CD4-positive, alpha-beta T cell treated with Interferon gamma for 1 hour (primary cell): ENCODE results near the gene DVL2.

Source experiments
- DNase-seq: peaks from one replicate; pipeline ENCODE4 v3.0.0-alpha.2; 2020

Gene DVL2

DNA sequence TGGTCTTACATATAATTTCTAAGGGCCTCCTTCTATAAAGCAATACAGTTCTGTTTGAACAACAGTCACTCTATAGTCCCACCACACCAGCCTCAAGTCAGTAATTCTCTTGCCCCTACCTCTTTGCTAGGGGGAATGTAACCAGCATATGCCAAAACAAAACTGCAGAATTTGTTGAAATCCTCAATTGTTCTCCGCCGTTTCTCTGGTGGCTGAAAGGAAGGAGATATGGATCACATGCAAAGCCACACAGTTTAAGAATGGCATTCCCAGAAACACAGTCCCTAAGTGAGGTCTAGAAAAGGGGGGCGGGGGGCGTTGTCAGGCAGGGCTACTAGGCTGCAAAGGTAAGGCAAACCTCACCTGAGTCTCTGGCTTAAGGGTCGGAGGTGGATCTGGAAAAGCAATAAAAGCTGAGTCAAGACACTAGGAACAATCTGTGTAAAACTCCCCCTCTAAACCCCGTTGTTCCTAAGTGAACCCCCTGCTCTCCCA is 3.0 kb upstream of the DVL2 start:
- DNase-seq: no peak

DNA sequence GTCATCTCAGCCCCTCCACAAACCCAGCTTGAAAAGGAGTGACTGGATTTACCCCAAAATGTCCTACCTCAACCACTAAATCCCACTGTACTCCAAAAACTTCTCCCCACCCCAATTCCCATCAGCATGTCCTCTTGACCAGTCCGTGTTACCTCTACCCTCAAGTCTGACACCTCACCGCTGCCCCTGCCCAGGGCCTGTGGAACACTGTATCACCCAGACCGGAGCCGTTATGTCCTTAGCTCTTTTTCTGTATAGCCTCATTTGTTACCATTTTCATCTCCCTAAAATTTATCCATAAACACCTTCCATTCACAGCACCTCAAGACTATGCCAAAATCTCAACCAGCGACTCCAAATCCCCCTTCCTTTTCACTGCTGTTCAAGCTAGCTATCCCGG is 2.5 kb upstream of the DVL2 start:
- no peak for DNase-seq

DNA sequence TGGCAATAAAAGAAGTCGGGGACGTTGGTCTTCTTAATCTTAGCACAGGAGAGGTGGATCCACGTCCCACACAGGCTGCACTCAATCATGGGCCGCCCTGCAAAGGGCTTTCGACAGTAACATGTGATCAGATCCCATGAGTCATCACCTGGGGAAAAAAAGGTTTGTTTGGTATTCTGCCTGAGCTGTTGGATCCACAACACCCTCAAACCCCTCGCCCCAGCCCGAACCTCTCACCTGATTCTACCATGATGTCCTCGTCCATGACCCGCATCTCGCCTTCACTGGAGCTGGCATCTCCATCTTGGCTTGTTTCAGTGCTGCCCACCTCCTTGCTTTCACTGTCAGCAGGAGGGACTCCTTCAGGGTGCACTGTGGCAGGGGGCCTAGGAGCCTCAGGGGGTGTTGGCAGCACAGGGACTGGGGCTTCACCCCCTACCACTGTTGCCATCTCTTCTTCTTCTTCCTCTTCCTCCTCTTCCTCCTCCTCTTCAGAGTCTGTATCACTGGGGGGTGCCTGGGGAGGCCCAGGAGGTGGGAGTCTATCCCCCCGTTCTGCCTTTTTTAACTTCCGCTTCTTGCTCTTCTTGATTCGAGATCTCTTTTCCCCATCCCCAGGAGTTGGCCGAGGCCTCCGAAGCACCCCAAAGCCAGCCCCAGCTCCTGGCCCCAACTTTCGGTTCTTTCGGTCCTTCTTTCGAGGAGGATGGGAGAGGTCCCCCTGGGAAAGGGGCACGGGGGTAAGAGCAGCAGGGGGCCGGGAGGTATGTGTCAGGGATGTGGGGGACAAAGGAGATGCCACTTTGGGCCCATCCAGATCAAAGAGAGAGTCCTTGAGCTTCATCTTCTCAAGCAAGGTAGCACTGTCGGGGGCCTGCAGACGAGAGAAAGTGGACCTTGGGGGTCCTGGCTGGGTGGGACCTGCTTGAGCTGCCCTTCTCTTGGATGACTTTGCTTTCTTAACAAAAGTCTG is 1.7 kb upstream of the DVL2 start:
- DNase-seq: no peak

DNA sequence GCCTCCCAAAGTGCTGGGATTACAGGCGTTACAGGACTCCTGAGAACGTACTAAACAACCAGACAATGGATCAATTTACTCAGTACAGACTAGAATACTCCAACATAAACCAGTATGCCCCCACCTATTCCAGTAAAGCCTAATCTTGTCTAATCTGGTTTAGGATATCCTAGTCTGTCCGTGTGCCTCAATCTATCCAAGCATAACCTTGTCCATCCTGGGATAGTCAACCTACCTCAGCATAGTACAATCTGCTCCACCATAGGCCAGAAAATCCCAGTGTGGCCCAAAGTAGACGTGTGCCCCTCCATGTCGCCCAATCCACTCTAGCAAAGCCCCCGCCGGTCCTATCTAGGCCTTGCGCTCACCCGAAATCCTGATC is 625 bp downstream of the DVL2 start:
- DNase-seq: no peak

DNA sequence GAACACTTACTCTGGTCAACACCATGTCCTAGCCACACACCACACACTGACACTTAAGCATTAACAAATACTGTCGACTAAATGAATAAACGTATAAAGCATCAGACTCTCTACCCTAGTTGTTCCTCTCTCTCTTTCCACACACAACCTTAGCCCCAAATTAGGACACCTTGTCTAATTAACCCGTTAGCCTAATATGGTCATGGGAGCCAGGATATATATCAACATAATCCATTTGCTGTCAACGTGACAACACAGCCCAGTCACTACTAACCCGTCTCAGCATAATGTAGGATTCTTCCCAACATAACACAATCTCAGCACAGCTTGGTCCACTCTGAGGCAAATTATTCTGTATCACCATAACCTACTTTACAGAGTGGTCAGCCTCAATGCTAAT is 2.2 kb downstream of the DVL2 start:
- DNase-seq: no peak

DNA sequence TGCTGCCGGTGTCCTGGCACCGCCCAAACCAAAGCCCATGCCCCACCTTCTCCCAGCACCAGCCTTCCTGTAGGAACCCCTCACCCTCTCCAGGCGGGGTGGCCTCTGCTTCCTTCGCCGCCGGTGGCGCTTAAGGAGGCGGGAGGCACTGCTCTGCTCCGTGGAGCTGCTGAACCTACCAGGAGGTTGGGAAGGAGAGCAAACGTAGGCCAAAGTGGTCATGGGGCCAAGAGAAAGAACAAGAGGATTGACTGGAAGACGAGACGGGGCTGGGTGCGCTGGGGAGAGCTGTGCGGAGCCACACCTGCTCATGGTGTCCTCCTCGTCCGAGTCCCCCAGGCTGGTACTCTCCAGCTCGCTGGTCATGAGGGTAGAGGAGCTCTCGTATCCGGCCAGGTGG is 4.8 kb downstream of the DVL2 start:
- no peak for DNase-seq

DNA sequence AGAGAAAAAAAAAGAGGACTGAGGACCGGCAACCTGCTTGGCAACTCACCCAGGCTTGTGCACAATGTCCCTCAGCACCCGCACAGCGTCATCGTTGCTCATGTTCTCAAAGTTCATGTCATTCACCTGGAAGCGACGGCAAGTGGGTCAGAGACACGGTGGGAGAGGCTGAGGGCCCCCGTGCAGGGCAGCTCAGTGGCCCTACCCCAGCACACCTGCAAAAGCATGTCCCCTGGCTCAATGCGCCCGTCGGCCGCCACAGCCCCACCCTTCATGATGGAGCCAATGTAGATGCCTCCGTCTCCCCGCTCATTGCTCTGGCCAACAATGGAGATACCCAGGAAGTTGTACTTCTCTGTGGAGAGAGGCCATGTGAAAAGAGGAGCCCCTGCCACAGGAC is 5.4 kb downstream of the DVL2 start:
- DNase-seq: no peak

DNA sequence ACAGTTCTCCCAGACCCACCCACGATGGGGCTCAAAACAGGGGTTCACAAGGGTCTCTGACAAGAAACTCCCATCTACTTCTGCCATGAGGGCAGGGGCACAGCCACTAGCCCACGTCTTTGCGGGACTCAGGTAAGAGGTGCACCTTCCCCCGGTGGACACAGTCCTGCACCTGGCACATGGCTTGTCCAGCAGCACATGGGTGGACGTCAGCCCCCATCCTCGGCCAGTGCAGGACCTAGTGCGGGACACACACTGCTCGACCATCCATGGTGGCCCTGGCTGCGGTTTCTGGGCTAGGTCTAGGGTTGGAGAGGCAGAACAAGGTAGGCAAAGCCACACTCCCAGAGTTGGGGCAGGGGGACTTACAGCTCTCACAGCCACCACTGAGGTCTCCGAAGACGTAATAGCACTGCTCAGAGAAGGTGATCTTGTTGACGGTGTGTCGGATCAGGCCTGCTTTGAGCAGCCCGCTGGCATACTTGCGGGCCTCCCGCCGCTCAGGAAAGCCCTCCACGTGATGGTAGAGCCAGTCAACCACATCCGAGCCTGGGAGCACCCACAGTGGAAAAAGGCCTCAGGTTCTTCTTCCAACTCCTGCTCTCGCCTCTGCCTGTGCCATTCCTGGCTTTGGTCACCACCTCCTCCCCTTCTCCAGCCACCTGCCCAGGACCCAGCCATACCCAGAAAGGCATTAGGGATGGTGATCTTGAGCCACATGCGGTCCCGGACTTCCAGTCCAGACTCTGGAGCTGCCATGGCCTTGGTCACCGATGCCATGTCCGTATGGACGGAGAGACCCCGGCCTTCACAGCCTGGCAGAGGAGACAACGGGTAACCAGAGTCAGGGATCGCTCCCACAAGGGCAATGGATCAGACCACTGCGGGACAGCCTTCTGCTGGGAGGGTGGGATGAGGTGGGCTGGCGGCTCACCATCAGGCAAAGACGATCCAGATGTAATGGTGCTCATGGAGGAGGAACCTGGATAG is 7.3 kb downstream of the DVL2 start:
- DNase-seq: no peak

DNA sequence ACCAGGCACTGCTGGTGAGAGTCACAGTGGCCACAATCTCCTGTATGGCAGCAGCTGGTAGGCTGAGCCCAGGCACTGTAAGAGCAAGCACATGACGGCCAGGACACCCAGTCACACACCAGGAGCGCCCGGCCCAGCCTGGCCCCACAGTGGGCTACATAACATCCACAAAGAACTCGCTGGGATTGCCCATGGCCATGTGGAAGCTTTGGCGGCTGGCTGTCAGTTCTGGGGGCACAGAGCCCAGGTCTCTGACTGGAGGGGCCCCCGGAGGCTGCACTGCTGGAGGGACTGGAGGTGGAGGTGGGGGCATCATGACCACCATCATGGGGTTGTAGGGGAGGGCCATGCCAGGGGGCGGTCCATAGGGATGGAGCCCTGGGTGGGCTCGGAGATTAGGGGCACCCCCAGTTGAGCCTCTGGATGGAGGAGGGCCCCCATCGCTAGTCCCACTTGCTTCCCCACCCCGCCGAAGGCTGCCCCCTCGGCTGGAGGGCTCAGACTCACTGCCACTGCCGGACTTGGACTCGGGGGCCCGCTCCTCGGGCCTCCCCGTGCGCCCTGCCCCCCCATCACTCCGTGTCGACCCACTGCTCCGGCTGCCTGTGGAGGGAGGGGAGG is 8.5 kb downstream of the DVL2 start:
- DNase-seq: no peak

DNA sequence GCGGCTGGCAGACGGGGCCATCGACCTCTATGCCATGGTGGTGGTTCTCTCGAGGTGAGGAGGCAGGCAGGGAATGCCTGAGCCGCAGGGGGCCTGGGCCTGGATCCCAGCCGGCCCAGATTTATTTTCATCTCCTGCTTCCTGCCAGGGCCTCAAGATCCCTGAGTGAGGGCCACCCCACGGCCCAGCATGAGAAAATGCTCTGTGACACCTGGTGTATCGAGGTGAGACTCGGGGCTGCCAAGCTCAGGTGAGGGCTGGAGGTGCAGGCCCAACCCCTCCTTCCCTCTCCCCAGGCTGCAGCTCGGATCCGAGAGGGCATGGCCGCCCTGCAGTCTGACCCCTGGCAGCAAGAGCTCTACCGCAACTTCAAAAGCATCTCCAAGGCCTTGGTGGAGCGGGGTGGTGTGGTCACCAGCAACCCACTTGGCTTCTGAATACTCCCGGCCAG is 9.6 kb downstream of the DVL2 start:
- no peak for DNase-seq

DNA sequence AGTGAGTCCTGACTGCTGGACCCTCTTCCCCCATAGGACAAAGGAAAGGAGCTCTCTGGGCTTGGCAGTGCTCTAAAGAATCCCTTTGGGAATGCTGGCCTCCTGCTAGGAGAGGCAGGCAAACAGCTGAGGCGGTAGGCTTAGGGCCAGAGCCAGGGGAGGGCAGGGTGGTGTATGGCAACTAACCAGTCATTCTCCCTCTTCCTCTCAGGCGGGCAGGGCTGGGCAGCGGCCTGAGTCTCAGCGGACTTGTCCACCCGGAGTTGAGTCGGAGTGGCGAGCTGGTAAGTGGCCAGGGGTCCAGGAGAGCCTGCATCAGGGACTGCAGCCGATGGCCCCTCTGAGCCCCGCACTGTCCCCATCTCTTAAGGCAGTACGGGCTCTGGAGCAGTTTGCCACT is 10.2 kb downstream of the DVL2 start:
- DNase-seq: no peak

DNA sequence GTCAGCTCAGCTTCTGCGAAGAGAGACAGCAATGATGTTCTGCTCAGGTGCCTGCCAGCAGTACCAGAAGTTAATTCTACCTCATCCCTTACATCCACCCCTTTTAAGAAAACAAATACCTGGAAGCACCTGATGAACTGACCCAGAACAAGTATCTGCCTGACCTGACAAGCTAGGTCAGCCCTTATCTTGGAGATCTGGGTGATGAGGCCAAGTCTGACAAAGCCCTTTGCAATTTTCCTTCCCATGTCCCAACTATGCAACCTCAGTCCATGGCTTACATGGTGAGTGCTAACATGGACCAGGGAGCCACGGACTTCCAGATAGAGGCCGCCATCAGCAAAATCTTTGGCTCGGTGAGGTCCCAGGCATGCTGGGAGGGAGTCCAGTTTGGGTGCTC is 10.9 kb downstream of the DVL2 start:
- no peak for DNase-seq

DNA sequence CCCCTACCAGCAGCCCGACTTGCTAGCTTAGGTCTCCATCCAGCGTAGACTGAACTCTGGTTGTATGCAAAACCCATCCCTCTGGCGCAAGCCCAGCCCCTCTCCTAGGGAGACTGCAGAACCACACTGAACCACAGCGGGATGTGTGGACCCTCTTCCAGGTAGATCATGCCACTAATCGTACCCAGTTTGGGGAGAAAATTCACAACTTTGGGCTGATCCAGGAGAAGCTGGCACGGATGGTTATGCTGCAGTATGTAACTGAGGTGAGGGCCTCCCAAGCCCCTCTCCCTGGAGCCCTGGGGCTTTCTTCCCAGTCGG is 11.4 kb downstream of the DVL2 start:
- no peak for DNase-seq

DNA sequence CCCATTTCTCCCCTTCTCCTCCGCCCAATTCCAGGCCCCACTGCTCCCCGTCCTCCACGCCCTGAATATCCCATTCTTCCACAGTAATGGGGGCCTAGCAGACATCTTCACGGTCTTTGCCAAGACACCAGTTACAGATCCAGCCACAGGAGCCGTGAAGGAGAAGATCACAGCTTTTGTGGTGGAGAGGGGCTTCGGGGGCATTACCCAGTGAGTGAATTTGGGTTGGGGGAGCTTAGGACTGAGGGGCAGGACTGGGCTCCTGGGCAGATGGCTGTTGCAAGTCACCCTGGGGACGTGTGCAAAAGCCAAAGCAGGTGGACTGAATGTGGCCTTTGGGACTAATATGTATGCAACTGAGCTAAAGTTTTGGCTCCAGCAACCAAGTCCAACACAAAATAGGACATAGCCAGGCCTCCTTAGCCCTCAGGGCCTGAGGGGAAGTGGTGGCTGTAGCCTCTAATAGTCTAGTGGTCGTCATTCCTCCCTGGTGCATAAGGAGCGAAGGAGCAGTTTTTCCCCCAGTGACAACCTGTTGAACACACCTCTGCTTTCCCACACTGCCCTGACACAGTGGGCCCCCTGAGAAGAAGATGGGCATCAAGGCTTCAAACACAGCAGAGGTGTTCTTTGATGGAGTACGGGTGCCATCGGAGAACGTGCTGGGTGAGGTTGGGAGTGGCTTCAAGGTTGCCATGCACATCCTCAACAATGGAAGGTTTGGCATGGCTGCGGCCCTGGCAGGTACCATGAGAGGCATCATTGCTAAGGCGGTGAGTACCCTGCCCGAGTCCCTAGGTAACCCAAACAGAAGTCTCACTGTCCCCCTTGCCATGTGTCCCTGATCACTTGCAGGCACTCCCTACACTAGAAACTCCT is 12.0 kb downstream of the DVL2 start:
- no peak for DNase-seq

DNA sequence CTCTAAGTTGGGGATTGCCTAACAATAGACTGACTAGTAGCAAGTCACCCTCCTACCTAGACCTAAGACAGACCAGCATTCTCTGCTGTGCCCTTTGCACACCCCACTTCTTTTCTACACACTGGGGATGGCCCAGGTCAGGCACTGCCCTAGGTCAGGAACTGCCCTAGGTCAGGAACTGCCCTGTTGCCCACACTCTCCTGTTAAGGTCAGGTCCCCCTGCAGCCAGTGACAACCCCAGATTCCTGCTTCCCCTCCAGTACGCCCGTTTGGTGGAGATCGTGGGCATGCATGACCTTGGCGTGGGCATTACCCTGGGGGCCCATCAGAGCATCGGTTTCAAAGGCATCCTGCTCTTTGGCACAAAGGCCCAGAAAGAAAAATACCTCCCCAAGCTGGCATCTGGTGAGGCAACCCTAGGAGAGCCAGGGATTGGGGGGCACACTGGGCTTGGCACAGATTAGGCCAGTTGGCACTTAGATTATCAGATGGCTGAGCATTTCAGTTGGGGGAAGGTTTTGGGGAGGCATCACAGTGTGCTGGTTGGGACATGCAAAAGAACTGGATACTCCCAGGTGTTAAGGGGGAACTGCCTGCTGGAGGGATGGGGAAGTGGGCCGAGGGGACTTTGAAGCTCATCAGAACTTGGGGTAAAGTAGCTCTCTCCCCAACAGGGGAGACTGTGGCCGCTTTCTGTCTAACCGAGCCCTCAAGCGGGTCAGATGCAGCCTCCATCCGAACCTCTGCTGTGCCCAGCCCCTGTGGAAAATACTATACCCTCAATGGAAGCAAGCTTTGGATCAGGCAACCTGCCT is 12.8 kb downstream of the DVL2 start:
- DNase-seq: no peak

DNA sequence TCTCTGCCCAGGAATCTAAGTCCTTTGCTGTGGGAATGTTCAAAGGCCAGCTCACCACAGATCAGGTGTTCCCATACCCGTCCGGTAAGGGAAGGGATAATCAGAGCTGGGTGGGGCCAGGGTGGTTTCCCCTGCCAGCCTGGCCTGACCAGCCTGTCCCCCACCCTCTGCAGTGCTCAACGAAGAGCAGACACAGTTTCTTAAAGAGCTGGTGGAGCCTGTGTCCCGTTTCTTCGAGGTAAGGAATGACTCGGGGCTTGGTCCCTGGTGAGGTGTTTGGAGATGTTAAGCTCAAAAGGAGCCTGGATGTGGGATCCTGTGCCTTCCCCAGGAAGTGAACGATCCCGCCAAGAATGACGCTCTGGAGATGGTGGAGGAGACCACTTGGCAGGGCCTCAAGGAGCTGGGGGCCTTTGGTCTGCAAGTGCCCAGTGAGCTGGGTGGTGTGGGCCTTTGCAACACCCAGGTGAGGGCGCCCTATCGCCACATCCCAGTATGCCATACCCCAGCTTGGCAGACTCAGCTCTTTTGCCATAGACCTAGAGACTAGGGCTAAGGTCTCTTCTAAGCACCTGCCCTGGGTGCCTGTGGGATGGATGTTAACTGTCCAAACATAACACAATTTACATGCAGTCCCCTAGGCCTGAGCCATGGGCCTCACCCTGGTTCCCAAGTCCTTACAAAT is 13.6 kb downstream of the DVL2 start:
- peak; percentile 67 for DNase-seq

DNA sequence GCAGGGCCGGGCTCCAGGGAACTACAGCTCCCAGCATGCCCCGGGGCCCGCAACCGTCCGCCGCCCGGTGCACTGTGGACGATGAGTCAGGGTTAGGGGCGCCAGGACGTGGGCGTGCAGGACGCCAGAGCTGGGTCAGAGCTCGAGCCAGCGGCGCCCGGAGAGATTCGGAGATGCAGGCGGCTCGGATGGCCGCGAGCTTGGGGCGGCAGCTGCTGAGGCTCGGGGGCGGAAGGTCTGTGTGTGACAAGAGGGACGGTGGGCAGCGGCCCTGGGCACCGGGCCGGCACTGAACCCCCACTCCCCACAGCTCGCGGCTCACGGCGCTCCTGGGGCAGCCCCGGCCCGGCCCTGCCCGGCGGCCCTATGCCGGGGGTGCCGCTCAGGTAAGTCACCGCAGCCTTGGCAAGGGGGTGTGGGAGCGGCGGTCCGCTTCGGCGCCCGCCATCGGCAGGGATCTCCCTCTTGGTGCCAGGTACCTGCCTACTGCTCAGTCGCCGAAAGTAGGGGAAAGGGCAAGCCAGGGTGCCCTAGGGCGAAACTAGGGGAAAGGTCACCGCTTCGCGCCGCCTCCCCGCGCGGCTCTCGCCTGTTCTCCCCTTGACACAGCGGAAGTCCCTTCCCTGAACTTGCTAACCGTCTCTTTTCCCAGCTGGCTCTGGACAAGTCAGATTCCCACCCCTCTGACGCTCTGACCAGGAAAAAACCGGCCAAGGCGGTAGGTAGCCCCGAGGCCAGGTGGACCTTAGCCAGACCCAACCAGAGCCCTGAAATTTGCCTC is 14.3 kb downstream of the DVL2 start, which contains the start of the genes ACADVL and DLG4:
TSS of gene ACADVL (plus strand) at position 127 of the 781 bp plus-strand sequence. CDS start at position 174, 47 bp downstream.
TSS of gene DLG4 (minus strand) at position 25 of the 781 bp plus-strand sequence.
- DNase-seq: peak; percentile 76

DNA sequence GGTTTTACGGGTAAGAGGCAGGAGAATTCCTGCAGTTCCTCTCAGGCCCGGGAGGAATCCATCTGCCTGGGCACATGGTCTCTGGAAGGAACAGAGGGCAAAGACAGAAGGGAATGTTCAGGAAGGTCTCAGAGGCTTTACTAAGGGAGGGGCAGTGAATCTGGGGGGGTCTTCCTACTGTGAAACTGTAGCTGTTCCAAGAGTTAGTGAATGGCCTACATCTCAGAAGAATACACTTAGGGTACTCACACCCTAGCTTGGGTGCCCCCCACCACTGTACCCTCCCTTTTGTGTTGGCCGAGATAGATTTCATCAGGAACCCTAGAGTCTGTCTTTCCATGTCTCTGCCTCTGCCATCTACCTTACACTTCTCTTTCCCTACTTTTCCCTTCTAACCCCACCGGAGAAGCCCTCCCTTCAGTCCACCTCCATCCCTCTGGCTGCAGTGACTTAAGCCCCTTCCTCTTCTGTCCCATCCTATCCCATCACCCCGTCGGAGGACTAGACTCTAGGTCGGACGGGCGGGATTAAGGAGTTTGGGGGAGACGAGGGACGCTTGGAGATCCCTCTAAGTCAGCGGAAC is 15.0 kb downstream of the DVL2 start:
- no peak for DNase-seq

DNA sequence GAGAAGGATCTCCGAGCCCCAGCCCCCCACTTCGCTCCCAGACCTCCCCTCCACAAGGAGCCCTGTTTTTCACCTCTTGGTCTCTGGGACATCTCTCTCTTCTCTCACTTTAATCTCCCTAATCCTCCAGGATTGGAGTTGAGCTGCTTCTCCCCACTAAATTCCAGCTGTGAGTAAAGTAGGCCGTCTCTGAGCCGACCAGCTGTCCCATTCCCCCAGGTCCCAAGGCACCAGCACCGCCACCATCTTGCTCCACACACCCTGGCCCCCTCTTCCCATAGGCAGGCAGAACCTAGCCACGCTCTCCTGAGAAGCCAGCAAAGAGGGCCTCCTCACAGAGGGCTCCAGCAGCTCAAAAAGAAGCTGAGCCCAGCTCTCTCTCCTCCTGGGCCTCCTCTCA is 15.6 kb downstream of the DVL2 start:
- no peak for DNase-seq
